Neural progenitor cell (in vitro differentiated cells): ENCODE measurements around the gene GRK6.

ENCODE experiments used
- EZH2phosphoT487 ChIP-seq: fragments of 200-600 bp; sonication (generic); IDR thresholded peaks from 2 replicates; pipeline ENCODE4 v1.6.1; 2017; ENCODE audit warnings: antibody characterized with exemption
- TF ChIP-seq, protein P1 (sequence below): fragments of 200-600 bp; sonication (generic); IDR thresholded peaks from 2 replicates; pipeline ENCODE4 v1.5.1; 2017; ENCODE audit warnings: antibody characterized with exemption, mild to moderate bottlenecking

DNA sequence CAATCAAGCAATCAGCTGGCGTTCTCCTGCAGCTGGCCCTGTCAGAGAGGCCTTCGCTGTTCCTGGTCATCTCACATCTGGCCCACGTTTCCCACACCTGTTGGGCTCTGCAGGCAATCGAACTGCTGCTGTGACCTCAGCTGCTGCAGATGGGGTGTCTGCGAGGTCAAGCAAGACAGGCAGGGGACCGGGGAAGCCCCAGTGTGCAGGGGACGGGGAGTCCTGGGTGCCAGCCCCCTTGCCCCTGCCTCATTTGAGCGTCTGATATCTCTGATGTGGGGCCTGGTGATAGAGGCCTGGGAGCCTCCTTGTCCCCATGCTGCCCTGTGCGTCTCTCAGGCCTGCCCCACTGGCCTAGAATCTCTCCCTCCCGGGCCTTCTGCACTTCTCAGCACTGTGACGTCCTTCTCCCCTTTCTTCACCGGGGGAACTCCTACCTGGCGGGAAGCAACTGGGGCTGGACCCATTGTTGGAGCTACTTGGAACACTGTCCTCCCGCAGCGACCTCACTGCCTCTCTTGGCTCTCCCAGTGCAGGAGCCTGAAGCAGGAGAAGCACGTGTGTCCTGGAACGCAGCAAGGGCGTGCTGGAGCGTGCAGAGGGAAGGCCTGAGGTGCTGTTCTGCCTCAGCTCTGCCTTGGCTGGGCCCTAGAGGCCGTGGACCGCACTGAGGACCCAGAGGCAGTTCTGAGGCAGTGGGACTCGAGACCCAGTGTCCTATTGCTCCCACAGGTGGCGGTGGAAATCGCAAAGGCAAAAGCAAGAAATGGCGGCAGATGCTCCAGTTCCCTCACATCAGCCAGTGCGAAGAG, 3.9 kb downstream of the GRK6 start:
- TF ChIP-seq, protein P1, sequence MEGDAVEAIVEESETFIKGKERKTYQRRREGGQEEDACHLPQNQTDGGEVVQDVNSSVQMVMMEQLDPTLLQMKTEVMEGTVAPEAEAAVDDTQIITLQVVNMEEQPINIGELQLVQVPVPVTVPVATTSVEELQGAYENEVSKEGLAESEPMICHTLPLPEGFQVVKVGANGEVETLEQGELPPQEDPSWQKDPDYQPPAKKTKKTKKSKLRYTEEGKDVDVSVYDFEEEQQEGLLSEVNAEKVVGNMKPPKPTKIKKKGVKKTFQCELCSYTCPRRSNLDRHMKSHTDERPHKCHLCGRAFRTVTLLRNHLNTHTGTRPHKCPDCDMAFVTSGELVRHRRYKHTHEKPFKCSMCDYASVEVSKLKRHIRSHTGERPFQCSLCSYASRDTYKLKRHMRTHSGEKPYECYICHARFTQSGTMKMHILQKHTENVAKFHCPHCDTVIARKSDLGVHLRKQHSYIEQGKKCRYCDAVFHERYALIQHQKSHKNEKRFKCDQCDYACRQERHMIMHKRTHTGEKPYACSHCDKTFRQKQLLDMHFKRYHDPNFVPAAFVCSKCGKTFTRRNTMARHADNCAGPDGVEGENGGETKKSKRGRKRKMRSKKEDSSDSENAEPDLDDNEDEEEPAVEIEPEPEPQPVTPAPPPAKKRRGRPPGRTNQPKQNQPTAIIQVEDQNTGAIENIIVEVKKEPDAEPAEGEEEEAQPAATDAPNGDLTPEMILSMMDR, result no peak
- TF ChIP-seq EZH2phosphoT487, result no peak
